Ammon's horn (tissue), 1 donor: ENCODE measurements around the gene UBE2V1.
A peak's percentile ranks its signal among the peaks of the same experiment; 100 is the strongest.
"Not testable (repeated sequence)": the region's sequence is repeated elsewhere in the genome, so short reads cannot be mapped to it uniquely, and the experiment has no call there.

Experiments used
- DNase-seq: peaks from one replicate; pipeline ENCODE4 v3.0.0-alpha.2; 2016; ENCODE audit warnings: low spot score

The UBE2V1 gene

DNA sequence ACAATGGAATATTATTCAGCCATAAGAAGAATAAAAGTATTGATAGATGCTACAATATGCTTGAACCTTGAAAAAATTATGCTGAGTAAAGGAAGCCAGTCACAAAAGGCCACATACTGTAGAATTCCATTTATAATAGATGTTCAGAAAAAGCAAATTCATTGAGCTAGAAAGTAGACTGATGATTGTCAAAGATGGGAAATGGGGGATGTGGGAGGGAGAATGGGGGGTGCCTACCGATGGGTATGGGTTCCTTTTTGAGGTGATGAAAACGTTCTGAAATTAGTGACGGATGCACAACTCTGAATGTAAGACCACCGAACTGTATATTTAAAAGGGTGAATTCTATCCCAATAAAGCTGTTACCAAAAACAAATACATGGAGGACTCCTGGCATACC is 18.4 kb downstream of the UBE2V1 start:
- no peak for DNase-seq

DNA sequence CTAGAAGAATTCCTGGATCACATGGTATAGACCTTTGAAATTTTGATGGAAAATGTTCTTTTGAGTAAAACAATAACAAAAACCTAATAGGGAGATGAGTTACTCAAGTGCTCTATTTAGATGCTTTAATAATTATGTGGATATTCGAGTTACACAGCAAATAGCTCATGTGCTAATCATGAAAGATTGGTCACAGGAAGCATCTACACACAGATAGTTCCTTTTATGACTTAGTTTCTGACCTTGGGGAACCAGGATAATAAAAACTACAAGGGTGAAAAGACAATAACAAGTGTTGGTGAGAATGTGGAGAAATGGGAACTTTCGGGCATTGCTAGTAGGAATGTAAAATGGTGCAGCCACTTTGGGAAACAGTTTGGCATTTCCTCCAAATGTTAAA is 19.7 kb downstream of the UBE2V1 start:
- DNase-seq = no peak

- no peak for DNase-seq
Measured at GRCh38 chr20:50092436-50092835, 20.5 kb downstream of the UBE2V1 start.

DNA sequence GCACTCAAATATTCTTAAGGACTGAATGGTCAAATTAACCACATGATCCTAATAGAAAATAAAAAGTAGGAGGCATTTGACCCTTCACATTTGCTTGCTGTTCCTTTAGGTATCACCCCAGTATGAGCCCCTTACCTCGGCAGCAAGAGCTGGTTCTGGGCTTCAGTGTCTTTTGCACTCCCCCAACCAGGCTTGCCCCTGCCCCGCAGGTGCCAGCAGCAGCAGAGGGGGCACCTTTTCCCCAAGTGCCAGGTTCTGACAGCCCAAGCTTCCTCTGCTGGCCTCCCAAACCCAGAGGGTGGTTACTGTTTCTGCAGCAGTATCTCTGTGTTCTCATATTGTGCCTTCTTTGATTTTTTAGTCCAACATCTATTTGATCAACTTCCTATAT is 23.2 kb downstream of the UBE2V1 start:
- DNase-seq = no peak

- DNase-seq = no peak
Measured at GRCh38 chr20:50089140-50089786, 23.7 kb downstream of the UBE2V1 start.

DNA sequence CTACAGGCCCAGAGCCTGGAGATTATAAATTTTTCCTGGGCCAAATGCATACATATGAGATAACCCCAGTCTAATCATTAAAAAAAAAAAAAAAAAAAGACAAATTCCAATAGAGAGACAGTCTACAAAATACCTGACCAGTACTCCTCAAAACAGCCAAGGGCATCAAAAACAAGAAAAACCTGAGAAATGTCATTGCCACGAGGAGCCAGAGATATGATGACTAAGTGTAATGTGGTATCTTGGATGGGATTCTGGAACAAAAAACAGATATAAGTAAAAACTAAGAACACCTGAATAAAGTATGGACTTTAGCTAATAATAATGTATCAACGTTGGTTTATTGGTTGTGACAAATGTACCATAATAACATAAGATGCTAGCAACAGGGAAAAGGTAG is 24.9 kb downstream of the UBE2V1 start:
- DNase-seq = no peak

DNA sequence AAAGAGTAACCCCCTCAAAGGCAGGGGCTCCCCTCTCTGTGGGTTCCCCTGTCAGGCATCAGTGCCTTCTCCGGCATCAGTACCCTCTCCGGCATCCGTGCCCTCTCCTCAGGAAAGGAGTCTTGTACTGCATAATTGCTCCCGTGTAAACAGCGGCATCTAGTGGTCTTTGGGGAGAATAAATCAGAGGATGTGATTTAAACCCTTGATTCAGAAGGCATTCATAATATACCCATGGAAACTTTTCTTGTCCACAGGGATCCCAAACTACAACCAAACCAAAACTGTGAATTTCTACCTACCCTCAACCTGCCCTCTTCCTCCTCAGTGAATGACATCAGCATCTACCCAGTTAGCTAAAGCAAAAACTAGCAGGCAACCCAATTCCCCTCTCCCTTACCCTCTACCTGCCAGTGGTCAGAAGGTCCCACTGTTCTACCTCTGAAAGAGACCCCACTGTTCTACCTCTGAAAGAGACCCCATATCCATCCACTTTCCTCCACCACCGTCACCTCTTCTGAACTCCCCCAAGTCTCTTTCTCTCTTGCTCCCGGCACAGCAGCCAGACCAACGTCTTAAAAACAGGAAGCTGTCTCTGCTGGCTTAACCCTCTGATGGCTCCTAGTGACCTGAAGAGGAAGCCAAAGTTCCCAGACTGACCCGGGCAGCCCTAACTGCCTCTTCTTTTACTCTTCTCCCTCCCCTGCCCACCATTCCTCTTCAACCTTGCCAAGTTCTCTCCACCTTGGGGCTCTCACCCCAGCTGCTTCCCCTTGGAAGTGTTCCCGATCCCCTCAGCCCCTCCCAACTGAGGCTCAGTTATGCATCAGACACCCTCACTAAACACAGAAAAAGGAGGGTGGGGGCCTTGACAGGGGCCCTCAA is 27.2 kb downstream of the UBE2V1 start:
- peak; percentile 82 for DNase-seq

DNA sequence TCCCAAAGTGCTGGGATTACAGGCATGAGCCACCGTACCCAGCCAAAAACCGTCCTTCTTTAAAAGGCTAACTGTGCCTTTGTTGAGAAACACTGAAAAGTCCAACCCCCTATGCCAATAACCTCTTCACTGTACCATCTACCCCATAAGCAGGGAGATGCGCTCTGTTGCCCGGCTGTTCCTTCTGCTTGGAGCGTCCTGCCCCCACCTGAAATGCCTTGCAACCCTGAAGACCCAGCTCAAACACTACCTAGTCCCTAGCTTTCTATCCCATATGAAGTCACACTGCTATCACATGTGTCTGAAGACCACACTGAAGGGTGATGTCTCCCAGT is 27.8 kb downstream of the UBE2V1 start:
- no peak for DNase-seq

GRCh38 chr20:50083034-50083433 is 29.9 kb downstream of the UBE2V1 start:
- DNase-seq = no peak

- not testable (repeated sequence) for DNase-seq
Measured at GRCh38 chr20:50082056-50082455, 30.9 kb downstream of the UBE2V1 start.

DNA sequence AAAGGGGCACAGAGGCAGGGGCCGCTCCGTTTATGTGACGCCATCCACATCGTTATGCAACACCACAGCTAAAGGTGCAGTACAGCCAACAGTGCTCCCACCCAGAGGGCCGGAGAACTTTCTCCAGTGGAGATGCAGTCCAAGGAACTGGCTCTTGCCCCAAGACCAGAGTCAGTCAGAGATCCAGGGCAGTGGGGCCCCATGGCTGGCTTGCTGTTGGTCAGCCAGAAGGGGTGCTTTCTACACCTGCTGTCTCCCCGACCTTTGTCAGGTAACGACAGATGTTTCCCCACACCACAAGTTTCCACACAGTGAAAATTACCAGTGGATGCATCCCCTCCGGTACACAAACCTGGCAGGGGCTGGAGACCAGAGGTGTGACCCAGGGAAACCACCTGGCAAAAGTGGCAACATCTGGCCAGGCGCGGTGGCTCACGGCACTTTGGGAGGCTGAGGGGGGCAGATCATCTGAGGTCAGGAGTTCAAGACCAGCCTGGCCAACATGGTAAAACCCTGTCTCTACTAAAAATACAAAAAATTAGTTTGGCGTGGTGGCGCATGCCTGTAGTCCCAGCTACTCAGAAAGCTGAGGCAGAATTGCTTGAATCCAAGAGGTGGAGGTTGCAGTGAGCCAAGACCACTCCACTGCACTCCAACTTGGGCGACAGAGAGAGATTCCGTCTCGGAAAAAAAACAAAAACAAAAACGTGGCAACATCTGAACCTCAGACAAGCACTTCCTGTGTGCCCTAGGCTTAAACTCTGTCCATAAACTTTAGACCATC is 34.9 kb downstream of the UBE2V1 start:
- no peak for DNase-seq

- DNase-seq = no peak
Measured at GRCh38 chr20:50073500-50073899, 39.5 kb downstream of the UBE2V1 start.

GRCh38 chr20:50071039-50071888 is 41.7 kb downstream of the UBE2V1 start:
- DNase-seq = peak; percentile 87

GRCh38 chr20:50070361-50070760 is 42.6 kb downstream of the UBE2V1 start:
- DNase-seq = no peak

DNA sequence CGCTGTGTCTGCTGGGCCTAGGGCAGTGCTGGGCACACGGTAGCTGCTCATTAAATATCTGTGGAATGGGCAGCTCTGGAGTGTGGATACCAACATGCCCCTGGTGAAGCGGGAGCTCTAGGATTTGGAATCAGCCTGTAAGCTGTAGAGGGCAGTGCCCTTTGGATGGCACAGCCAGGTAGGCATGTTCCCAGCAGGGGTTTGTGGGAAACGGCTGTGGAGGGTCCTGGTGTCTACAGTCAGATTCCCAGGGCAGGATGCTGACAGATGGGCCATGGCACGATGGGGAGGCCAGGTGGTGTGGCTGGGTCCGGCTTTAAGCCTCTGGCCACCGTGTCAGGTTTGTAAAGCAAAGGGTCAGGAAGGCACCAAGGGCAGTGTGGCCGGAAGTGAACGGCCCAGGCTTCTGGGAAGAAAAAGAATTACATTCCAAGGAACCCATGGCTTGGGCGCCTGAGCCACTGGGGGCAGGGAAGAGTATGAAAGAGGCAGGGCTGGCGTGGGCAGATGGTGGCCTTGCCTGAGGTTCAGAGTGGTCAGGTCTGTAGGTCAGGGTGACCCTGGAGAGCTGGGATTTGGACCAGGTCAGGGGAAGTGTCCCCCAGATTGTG is 44.8 kb downstream of the UBE2V1 start:
- no peak for DNase-seq

DNA sequence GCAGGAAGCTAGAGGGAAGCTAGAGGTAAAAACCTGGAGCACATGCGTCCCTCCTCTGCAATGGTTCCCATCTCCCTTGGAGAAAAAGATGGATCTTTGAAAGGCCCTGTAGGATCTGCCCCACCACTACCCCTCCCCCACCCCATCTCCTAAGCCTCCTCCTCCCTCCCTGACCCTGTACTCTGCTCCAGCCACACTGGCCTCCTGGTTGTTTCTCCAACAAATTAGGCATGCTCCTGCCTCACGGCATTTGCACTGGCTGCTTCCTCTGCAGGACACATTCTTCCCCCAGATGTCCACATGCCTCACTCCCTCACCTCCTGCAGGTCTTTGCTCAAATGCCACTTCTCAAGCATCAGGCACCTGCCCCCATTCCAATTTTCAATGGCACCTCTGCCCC is 45.5 kb downstream of the UBE2V1 start:
- no peak for DNase-seq

GRCh38 chr20:50067018-50067417 is 45.9 kb downstream of the UBE2V1 start:
- no peak for DNase-seq

DNA sequence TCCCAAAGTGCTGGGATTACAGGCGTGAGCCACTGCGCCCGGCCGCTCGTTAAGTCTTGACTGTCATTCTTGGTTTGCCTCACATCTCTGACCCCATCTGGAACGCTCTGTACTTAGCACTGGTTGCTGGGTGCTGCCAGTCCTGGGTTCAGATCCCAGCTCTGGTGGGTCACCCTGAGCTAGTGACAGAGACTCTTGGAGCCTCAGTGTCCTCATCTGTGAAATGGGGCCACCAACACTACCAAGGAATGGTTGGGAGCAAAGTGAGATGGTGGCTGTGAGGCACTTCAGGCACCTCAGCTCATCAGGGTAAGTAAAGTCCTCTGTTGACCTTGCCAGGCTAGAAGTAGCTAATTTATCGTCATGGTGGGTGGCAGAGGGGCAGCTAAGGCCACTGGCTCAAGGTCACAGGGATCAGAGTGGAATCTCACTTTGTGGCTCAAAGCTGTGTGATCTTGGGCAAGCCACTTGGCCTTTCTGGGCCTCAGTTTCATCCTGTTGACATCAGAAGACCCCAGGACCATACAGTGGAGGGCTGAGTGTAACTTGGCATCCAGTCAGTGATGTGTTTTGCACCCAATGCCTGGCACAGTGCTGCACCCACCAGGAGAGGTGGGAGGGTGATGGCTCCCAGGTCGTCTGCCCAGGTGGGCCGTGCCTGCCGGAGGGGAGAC is 46.7 kb downstream of the UBE2V1 start:
- DNase-seq = no peak

DNA sequence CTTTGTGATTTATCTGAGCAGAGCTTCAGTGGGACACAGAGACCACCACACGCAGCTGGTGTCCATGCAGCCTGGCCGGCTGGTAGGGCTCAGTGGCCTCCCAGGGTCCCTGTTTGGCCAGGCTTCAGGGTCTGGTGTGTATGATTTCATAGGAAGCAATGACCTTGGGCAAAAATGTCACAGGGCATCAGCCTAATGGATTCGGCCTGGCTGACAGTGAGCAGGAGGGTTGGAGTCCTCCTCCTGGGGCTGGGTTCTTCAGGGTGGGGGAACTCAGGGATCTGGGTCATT is 47.7 kb downstream of the UBE2V1 start:
- DNase-seq = no peak

GRCh38 chr20:50063763-50064162 is 49.2 kb downstream of the UBE2V1 start:
- not testable (repeated sequence) for DNase-seq
